ENCODE data around the gene MARCHF10. TPM values are rescaled to one million over a fixed set of nuclear protein-coding genes. Genes with fewer than 3 reads are reported as not detected.

The MARCHF10 gene
- total RNA-seq, 1 donor from 2014 or later: 5.1 TPM

DNA sequence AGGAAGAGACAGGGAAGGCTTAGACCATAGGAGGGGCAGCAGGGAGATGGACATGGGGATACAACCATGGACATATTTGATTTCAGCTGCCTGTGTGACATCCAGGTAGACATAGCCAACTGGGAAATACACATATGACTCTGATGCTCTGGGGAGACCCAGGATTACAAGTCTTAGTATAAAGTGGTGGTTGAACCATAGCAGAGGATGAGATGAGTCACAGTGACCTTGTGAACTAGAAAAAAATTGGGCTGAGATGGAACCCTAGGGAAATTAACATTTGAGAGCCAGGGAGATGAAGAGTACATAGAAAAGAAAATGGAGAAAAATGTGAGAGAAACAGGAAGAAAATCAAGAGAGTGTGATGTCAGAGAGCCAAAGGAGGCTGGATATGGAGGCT is 10.2 kb downstream of the MARCHF10 start:
- no peak overlapping the region for H3K4me3 ChIP-seq
- no peaks in the 10 kb centered on the region for H3K27me3 ChIP-seq (ENCODE audit: low read depth)
- intact Hi-C loops (cut with DNase I): no loop called here
- no peak for DNase-seq
- TF ChIP-seq, protein P1, sequence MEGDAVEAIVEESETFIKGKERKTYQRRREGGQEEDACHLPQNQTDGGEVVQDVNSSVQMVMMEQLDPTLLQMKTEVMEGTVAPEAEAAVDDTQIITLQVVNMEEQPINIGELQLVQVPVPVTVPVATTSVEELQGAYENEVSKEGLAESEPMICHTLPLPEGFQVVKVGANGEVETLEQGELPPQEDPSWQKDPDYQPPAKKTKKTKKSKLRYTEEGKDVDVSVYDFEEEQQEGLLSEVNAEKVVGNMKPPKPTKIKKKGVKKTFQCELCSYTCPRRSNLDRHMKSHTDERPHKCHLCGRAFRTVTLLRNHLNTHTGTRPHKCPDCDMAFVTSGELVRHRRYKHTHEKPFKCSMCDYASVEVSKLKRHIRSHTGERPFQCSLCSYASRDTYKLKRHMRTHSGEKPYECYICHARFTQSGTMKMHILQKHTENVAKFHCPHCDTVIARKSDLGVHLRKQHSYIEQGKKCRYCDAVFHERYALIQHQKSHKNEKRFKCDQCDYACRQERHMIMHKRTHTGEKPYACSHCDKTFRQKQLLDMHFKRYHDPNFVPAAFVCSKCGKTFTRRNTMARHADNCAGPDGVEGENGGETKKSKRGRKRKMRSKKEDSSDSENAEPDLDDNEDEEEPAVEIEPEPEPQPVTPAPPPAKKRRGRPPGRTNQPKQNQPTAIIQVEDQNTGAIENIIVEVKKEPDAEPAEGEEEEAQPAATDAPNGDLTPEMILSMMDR (IDR thresholded peaks at IDR 0.05): no peak
- no peak for ATAC-seq
- no peaks in the 10 kb centered on the region for H3K36me3 ChIP-seq
- no peak overlapping the region for H3K27ac ChIP-seq
- H3K9me3 ChIP-seq: no peaks in the 10 kb centered on the region
- H3K4me1 ChIP-seq: no peaks in the 10 kb centered on the region

GRCh38 chr17:62796291-62796690 is 11.8 kb downstream of the MARCHF10 start:
- DNase-seq (no peak), ATAC-seq (no peak)
- no peak overlapping the region for H3K27ac ChIP-seq
- H3K36me3 ChIP-seq: no peaks in the 10 kb centered on the region
- no peak overlapping the region for H3K4me3 ChIP-seq
- TF ChIP-seq, protein P1 (IDR thresholded peaks at IDR 0.05): no peak
- H3K9me3 ChIP-seq: no peaks in the 10 kb centered on the region
- no peaks in the 10 kb centered on the region for H3K27me3 ChIP-seq (ENCODE audit: low read depth)
- H3K4me1 ChIP-seq: no peaks in the 10 kb centered on the region
- intact Hi-C loops (cut with DNase I): no loop called here

DNA sequence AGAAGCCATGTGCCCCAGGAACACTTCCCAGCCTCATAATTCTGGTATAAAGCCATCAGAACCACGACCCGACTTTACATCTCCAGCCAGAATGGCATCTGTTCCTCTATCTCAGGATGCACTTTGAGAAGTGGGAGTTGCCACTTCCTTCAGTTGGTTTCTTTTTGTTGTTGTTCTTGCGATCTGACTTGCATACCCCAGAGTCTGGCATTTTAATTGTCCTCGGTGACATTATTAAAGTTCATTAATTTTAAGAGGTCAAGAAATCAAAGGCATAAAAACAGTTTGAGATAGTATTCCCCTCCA is 13.5 kb downstream of the MARCHF10 start:
- intact Hi-C loops (cut with DNase I): no loop called here
- Histone ChIP-seq H3K27ac (no peak overlapping the region), H3K4me3 (no peak overlapping the region), H3K27me3 (ENCODE audit: low read depth) (no peaks in the 10 kb centered on the region), H3K36me3 (no peaks in the 10 kb centered on the region), H3K4me1 (no peaks in the 10 kb centered on the region), H3K9me3 (no peaks in the 10 kb centered on the region)
- TF ChIP-seq, protein P1 (IDR thresholded peaks at IDR 0.05): no peak
- DNase-seq: no peak
- no peak for ATAC-seq

DNA sequence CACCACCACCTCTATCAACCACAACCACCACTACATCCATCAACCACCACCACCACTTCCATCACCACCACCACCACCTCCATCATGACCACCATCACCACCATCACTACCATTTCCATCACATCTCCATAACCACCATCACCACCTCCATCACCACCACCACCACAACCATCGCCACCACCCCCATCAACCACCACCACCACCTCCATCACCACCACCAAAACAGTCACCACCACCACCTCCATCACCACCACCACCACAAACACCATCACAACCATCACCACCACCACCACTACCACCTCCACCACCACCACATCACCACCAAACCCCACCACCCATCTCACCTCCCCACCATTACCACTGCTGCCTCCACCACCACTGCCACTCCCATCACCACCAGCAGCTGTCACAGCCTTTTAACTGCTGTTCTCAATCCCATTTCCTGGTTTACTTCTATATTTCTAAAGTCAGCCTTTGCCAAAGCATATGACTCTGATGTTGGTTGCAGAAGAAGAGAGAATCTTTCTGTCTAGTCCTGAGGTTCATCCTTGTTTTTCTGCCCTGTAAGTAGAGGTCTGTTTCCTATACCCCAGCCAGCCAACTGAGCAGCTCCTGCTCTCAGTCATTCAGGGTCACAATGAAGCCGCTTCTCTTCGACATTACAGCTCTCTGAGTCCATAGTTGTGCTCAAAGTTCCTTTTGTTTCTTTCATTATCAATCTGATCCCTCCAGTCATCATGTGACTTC is 14.0 kb downstream of the MARCHF10 start:
- Histone ChIP-seq H3K4me3 (no peak overlapping the region), H3K27ac (no peak overlapping the region), H3K36me3 (no peaks in the 10 kb centered on the region), H3K27me3 (ENCODE audit: low read depth) (no peaks in the 10 kb centered on the region), H3K9me3 (no peaks in the 10 kb centered on the region), H3K4me1 (no peaks in the 10 kb centered on the region)
- intact Hi-C loops (cut with DNase I): no loop called here
- TF ChIP-seq, protein P1 (IDR thresholded peaks at IDR 0.05): no peak
- DNase-seq: no peak
- no peak for ATAC-seq

- ATAC-seq (no peak), DNase-seq (no peak)
- TF ChIP-seq, protein P1 (IDR thresholded peaks at IDR 0.05): no peak
- Histone ChIP-seq H3K27me3 (ENCODE audit: low read depth) (no peaks in the 10 kb centered on the region), H3K9me3 (no peaks in the 10 kb centered on the region), H3K4me1 (no peaks in the 10 kb centered on the region), H3K36me3 (no peaks in the 10 kb centered on the region), H3K4me3 (no peak overlapping the region), H3K27ac (no peak overlapping the region)
- intact Hi-C loops (cut with DNase I): no loop called here
Observed at GRCh38 chr17:62792447-62792800, 15.7 kb downstream of the MARCHF10 start.
